ENCODE measurements around the gene HPS5. TPM values are rescaled to one million over a fixed set of nuclear protein-coding genes. Genes with fewer than 3 reads are reported as not detected.

HPS5 gene
- total RNA-seq, 4 donors from 2014 or later: 17.6 to 49.9 (median 38.0) TPM

DNA sequence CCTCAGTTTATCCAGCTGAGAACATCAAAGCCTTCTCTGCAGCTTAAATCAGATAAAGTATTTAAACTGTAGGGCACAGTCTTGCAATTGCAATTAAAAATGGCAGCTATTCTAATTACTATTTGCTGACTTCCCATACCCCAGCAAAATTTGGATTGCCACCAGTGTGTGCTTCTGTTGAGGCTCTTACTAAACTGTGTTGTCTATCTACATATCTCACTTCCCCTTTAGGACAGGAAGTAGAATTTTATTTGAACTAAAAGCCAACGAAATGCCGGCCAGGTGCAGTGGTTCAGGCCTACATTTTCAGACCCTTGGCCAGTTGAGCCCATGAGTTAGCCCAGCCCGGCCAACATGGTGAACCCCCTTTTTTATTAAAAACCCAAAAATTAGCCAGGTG lies 92.4 kb downstream of the HPS5 start:
- peak in 1 of 3 donors; percentile 34 for DNase-seq
- no peaks in the 10 kb centered on the region for H3K9me3 ChIP-seq
- H3K36me3 ChIP-seq: no peaks in the 10 kb centered on the region
- peak overlapping the region in 2 of 4 donors; percentile 21 to 66 for H3K27ac ChIP-seq
- no peak for TF ChIP-seq POLR2A (IDR thresholded peaks at IDR 0.05)
- TF ChIP-seq, protein P1, sequence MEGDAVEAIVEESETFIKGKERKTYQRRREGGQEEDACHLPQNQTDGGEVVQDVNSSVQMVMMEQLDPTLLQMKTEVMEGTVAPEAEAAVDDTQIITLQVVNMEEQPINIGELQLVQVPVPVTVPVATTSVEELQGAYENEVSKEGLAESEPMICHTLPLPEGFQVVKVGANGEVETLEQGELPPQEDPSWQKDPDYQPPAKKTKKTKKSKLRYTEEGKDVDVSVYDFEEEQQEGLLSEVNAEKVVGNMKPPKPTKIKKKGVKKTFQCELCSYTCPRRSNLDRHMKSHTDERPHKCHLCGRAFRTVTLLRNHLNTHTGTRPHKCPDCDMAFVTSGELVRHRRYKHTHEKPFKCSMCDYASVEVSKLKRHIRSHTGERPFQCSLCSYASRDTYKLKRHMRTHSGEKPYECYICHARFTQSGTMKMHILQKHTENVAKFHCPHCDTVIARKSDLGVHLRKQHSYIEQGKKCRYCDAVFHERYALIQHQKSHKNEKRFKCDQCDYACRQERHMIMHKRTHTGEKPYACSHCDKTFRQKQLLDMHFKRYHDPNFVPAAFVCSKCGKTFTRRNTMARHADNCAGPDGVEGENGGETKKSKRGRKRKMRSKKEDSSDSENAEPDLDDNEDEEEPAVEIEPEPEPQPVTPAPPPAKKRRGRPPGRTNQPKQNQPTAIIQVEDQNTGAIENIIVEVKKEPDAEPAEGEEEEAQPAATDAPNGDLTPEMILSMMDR (IDR thresholded peaks at IDR 0.05): no peak
- H3K4me3 ChIP-seq: no peak overlapping the region
- peaks cover 0 to 4% (median 0%) of the 10 kb centered on the region in 4 donors for H3K4me1 ChIP-seq
- H3K27me3 ChIP-seq: no peaks in the 10 kb centered on the region

Small RNAs within 50 kb of the gene (small RNA-seq; reads per million reads assigned to genes)
- gene RNA5SP333 (0 reads per million in 2 donors), gene RNA5SP334 (0 reads per million in 2 donors)

Other genes starting within 250 kb of the HPS5 start
- 10 to 100 TPM in 3 of 4 donors, 1 to 10 TPM in 1; 8.6 to 58.6 (median 15.5) TPM for gene SAAL1, start 216.1 kb downstream of the HPS5 start, total RNA-seq
- not detected for gene MRGPRX3, start 189.6 kb downstream of the HPS5 start, total RNA-seq
- gene MRGPRX4, start 149.3 kb downstream of the HPS5 start, total RNA-seq: not detected
- not detected for gene SAA4, start 85.3 kb downstream of the HPS5 start, total RNA-seq
- 1 to 10 TPM in 1 of 4 donors, not detected in 3; 3.9 TPM for gene SAA2, start 73.5 kb downstream of the HPS5 start, total RNA-seq
- 1 to 10 TPM in 1 of 4 donors, not detected in 3; 4.7 TPM for gene SAA1, start 55.9 kb downstream of the HPS5 start, total RNA-seq
- 10 to 100 TPM; 57.2 to 69.1 (median 63.7) TPM for gene GTF2H1, start 427 bp upstream of the HPS5 start, total RNA-seq
- 100 to 1,000 TPM; 220 to 579 (median 534) TPM for gene LDHA, start 72.4 kb upstream of the HPS5 start, total RNA-seq
- gene LDHC, start 90.2 kb upstream of the HPS5 start, total RNA-seq: not detected
- gene LDHAL6A, start 133.7 kb upstream of the HPS5 start, total RNA-seq: not detected
- 10 to 100 TPM; 61.8 to 73.5 (median 67.6) TPM for gene TSG101, start 204.8 kb upstream of the HPS5 start, total RNA-seq